Activated T-helper 9 cell treated with anti-CD3 and anti-CD28 coated beads, Interleukin-2, amount 50 U/mL, for 16 hours (primary cell): ENCODE measurements around the gene BARHL2.

ENCODE experiments used
- DNase-seq: peaks from one replicate; pipeline ENCODE4 v3.0.0-alpha.2; 2020; ENCODE audit warnings: low read depth

Gene BARHL2

GRCh38 chr1:90710579-90711536 is 6.2 kb downstream of the BARHL2 start:
- no peak for DNase-seq

GRCh38 chr1:90709535-90709934 is 7.6 kb downstream of the BARHL2 start:
- no peak for DNase-seq

- DNase-seq = no peak
Measured at GRCh38 chr1:90708826-90709225, 8.3 kb downstream of the BARHL2 start.

GRCh38 chr1:90708236-90708786 is 8.8 kb downstream of the BARHL2 start:
- no peak for DNase-seq

- DNase-seq = no peak
Measured at GRCh38 chr1:90707363-90707710, 9.8 kb downstream of the BARHL2 start.

GRCh38 chr1:90706437-90707362 is 10.4 kb downstream of the BARHL2 start:
- no peak for DNase-seq

GRCh38 chr1:90705956-90706355 is 11.1 kb downstream of the BARHL2 start:
- DNase-seq = no peak

GRCh38 chr1:90704817-90705216 is 12.3 kb downstream of the BARHL2 start:
- DNase-seq = no peak

- no peak for DNase-seq
Measured at GRCh38 chr1:90694846-90695245, 22.3 kb downstream of the BARHL2 start.

- DNase-seq = no peak
Measured at GRCh38 chr1:90687747-90688146, 29.4 kb downstream of the BARHL2 start.

GRCh38 chr1:90675161-90675847 is 41.8 kb downstream of the BARHL2 start:
- no peak for DNase-seq

- DNase-seq = no peak
Measured at GRCh38 chr1:90671741-90672140, 45.4 kb downstream of the BARHL2 start.

GRCh38 chr1:90671251-90671650 is 45.9 kb downstream of the BARHL2 start:
- no peak for DNase-seq
